ENCODE measurements around the gene EIF4H.
A peak's percentile ranks its signal among the peaks of the same experiment; 100 is the strongest.

Gene EIF4H

GRCh38 chr7:74138945-74139843, 35.0 kb upstream of the EIF4H start:
- no peaks in the 10 kb centered on the region for H3K27me3 ChIP-seq (ENCODE audit: control insufficient read depth, low read length)
- H3F3A ChIP-seq (ENCODE audit: control insufficient read depth, insufficient read depth) = peaks cover 7% of the 10 kb centered on the region; the same call in 1 of the 2 replicates
- H3K4me2 ChIP-seq (ENCODE audit: low read length) = no peak overlapping the region
- no peaks in the 10 kb centered on the region for H4K20me1 ChIP-seq (ENCODE audit: control insufficient read depth, insufficient read depth, low read depth, low read length)
- no peaks in the 10 kb centered on the region for H3K9me2 ChIP-seq (replicated peaks; ENCODE audit: control insufficient read depth, low read length)
- H3K9me3 ChIP-seq (ENCODE audit: control insufficient read depth, insufficient read depth, low read length) = peaks cover 3% of the 10 kb centered on the region
- peaks cover 34% of the 10 kb centered on the region for H3K4me1 ChIP-seq (ENCODE audit: control insufficient read depth, low read length)
- H3K4me3 ChIP-seq (ENCODE audit: low read length) = no peak overlapping the region
- no peak for TF ChIP-seq EZH2phosphoT487 (IDR thresholded peaks at IDR 0.05; ENCODE audit: borderline replicate concordance, low read length)
- no peak for TF ChIP-seq CTCF (IDR thresholded peaks at IDR 0.05; ENCODE audit: low read depth, low read length, poor library complexity, severe bottlenecking)
- H3K79me2 ChIP-seq (ENCODE audit: control insufficient read depth, low read length) = no peaks in the 10 kb centered on the region
- H3K27ac ChIP-seq (ENCODE audit: low read depth, low read length) = no peak overlapping the region
- H3K36me3 ChIP-seq (ENCODE audit: control insufficient read depth, low read length) = no peaks in the 10 kb centered on the region

GRCh38 chr7:74141705-74142104, 32.5 kb upstream of the EIF4H start:
- Histone ChIP-seq H3K36me3 (ENCODE audit: control insufficient read depth, low read length) (no peaks in the 10 kb centered on the region), H3F3A (ENCODE audit: control insufficient read depth, insufficient read depth) (peaks cover 3% of the 10 kb centered on the region; the same call in 1 of the 2 replicates), H3K27me3 (ENCODE audit: control insufficient read depth, low read length) (no peaks in the 10 kb centered on the region), H3K9me3 (ENCODE audit: control insufficient read depth, insufficient read depth, low read length) (peaks cover 13% of the 10 kb centered on the region), H3K9me2 (replicated peaks; ENCODE audit: control insufficient read depth, low read length) (no peaks in the 10 kb centered on the region), H4K20me1 (ENCODE audit: control insufficient read depth, insufficient read depth, low read depth, low read length) (no peaks in the 10 kb centered on the region), H3K79me2 (ENCODE audit: control insufficient read depth, low read length) (no peaks in the 10 kb centered on the region), H3K4me3 (ENCODE audit: low read length) (no peak overlapping the region), H3K27ac (ENCODE audit: low read depth, low read length) (no peak overlapping the region), H3K4me2 (ENCODE audit: low read length) (peak overlapping the region; percentile 30), H3K4me1 (ENCODE audit: control insufficient read depth, low read length) (peaks cover 26% of the 10 kb centered on the region)
- no peak for TF ChIP-seq CTCF (IDR thresholded peaks at IDR 0.05; ENCODE audit: low read depth, low read length, poor library complexity, severe bottlenecking)
- no peak for TF ChIP-seq EZH2phosphoT487 (IDR thresholded peaks at IDR 0.05; ENCODE audit: borderline replicate concordance, low read length)

GRCh38 chr7:74143383-74143782, 30.8 kb upstream of the EIF4H start:
- H3K27ac ChIP-seq (ENCODE audit: low read depth, low read length) = peak overlapping the region; percentile 44
- peaks cover 26% of the 10 kb centered on the region for H3K4me1 ChIP-seq (ENCODE audit: control insufficient read depth, low read length)
- H3K4me3 ChIP-seq (ENCODE audit: low read length) = peak overlapping the region; percentile 17
- TF ChIP-seq EZH2phosphoT487 (IDR thresholded peaks at IDR 0.05; ENCODE audit: borderline replicate concordance, low read length) (no peak), CTCF (IDR thresholded peaks at IDR 0.05; ENCODE audit: low read depth, low read length, poor library complexity, severe bottlenecking) (no peak)
- H3K79me2 ChIP-seq (ENCODE audit: control insufficient read depth, low read length) = no peaks in the 10 kb centered on the region
- H3K9me2 ChIP-seq (replicated peaks; ENCODE audit: control insufficient read depth, low read length) = no peaks in the 10 kb centered on the region
- H3K4me2 ChIP-seq (ENCODE audit: low read length) = peak overlapping the region; percentile 63
- peaks cover 13% of the 10 kb centered on the region for H3K9me3 ChIP-seq (ENCODE audit: control insufficient read depth, insufficient read depth, low read length)
- H4K20me1 ChIP-seq (ENCODE audit: control insufficient read depth, insufficient read depth, low read depth, low read length) = no peaks in the 10 kb centered on the region
- H3K36me3 ChIP-seq (ENCODE audit: control insufficient read depth, low read length) = no peaks in the 10 kb centered on the region
- no peaks in the 10 kb centered on the region for H3K27me3 ChIP-seq (ENCODE audit: control insufficient read depth, low read length)
- H3F3A ChIP-seq (ENCODE audit: control insufficient read depth, insufficient read depth) = peaks cover 3% of the 10 kb centered on the region; the same call in 1 of the 2 replicates

All from DOHH2 (cell line).